ENCODE measurements around the gene CD274. TPM values are rescaled to one million over a fixed set of nuclear protein-coding genes. Genes with fewer than 3 reads are reported as not detected.
"Not testable (repeated sequence)": the region's sequence is repeated elsewhere in the genome, so short reads cannot be mapped to it uniquely, and the experiment has no call there.

CD274 gene
- total and polyA plus RNA-seq, 2 donors from 2014 or later: 2.0 to 5.0 TPM

GRCh38 chr9:5441043-5441442, 9.3 kb upstream of the CD274 start:
- Histone ChIP-seq H3K4me3 (ENCODE audit: low read length in 3 of 3) (no peak overlapping the region), H3K27ac (ENCODE audit: low read depth in 2 of 2, low read length in 2 of 2) (no peak overlapping the region), H3K9ac (ENCODE audit: low read length in 3 of 3) (no peak overlapping the region), H3K4me1 (ENCODE audit: control insufficient read depth in 2 of 3, insufficient read depth in 2 of 3, low read depth in 1 of 3, low read length in 3 of 3) (peaks cover 0 to 9% (median 6%) of the 10 kb centered on the region in 3 donors), H3K9me3 (ENCODE audit: control insufficient read depth in 2 of 3, insufficient read depth in 1 of 3, low read length in 3 of 3) (no peaks in the 10 kb centered on the region), H3K27me3 (ENCODE audit: control insufficient read depth, insufficient read depth, low read length) (no peaks in the 10 kb centered on the region), H3K36me3 (ENCODE audit: control insufficient read depth in 2 of 3, insufficient read depth in 3 of 3, low read length in 3 of 3) (no peaks in the 10 kb centered on the region)
- DNase-seq: no peak
- no peak for TF ChIP-seq CTCF (IDR thresholded peaks at IDR 0.05; ENCODE audit: borderline replicate concordance, extremely low read depth, insufficient read depth)
- FAIRE-seq: no peak
- intact Hi-C loops (cut with DNase I): no loop called here

- TF ChIP-seq CTCF (IDR thresholded peaks at IDR 0.05; ENCODE audit: borderline replicate concordance, extremely low read depth, insufficient read depth): peak; percentile 48
- Histone ChIP-seq H3K9ac (ENCODE audit: low read length in 3 of 3) (no peak overlapping the region), H3K36me3 (ENCODE audit: control insufficient read depth in 2 of 3, insufficient read depth in 3 of 3, low read length in 3 of 3) (no peaks in the 10 kb centered on the region), H3K4me3 (ENCODE audit: low read length in 3 of 3) (no peak overlapping the region), H3K4me1 (ENCODE audit: control insufficient read depth in 2 of 3, insufficient read depth in 2 of 3, low read depth in 1 of 3, low read length in 3 of 3) (peaks cover 0 to 9% (median 6%) of the 10 kb centered on the region in 3 donors), H3K9me3 (ENCODE audit: control insufficient read depth in 2 of 3, insufficient read depth in 1 of 3, low read length in 3 of 3) (no peaks in the 10 kb centered on the region), H3K27me3 (ENCODE audit: control insufficient read depth, insufficient read depth, low read length) (no peaks in the 10 kb centered on the region), H3K27ac (ENCODE audit: low read depth in 2 of 2, low read length in 2 of 2) (no peak overlapping the region)
- DNase-seq (peak in 2 of 5 donors; percentile 57 to 71), FAIRE-seq (peak; percentile 74)
- intact Hi-C loops (cut with DNase I): no loop called here
These were observed 7.8 kb upstream of the CD274 start for GRCh38 chr9:5442400-5443011.

GRCh38 chr9:5443850-5444249, 6.5 kb upstream of the CD274 start:
- no peaks in the 10 kb centered on the region for H3K9me3 ChIP-seq (ENCODE audit: control insufficient read depth in 2 of 3, insufficient read depth in 1 of 3, low read length in 3 of 3)
- no peak overlapping the region for H3K4me3 ChIP-seq (ENCODE audit: low read length in 3 of 3)
- peaks cover 0 to 2% (median 0%) of the 10 kb centered on the region in 3 donors for H3K4me1 ChIP-seq (ENCODE audit: control insufficient read depth in 2 of 3, insufficient read depth in 2 of 3, low read depth in 1 of 3, low read length in 3 of 3)
- H3K27me3 ChIP-seq (ENCODE audit: control insufficient read depth, insufficient read depth, low read length): no peaks in the 10 kb centered on the region
- intact Hi-C loops (cut with DNase I): no loop called here
- FAIRE-seq (no peak), DNase-seq (no peak)
- H3K36me3 ChIP-seq (ENCODE audit: control insufficient read depth in 2 of 3, insufficient read depth in 3 of 3, low read length in 3 of 3): no peaks in the 10 kb centered on the region
- no peak for TF ChIP-seq CTCF (IDR thresholded peaks at IDR 0.05; ENCODE audit: borderline replicate concordance, extremely low read depth, insufficient read depth)
- H3K9ac ChIP-seq (ENCODE audit: low read length in 3 of 3): no peak overlapping the region
- no peak overlapping the region for H3K27ac ChIP-seq (ENCODE audit: low read depth in 2 of 2, low read length in 2 of 2)

- H3K9ac ChIP-seq (ENCODE audit: low read length in 3 of 3); DNase-seq; intact Hi-C loops (cut with DNase I); H3K36me3 ChIP-seq (ENCODE audit: control insufficient read depth in 2 of 3, insufficient read depth in 3 of 3, low read length in 3 of 3); H3K27me3 ChIP-seq (ENCODE audit: control insufficient read depth, insufficient read depth, low read length); H3K9me3 ChIP-seq (ENCODE audit: control insufficient read depth in 2 of 3, insufficient read depth in 1 of 3, low read length in 3 of 3); H3K27ac ChIP-seq (ENCODE audit: low read depth in 2 of 2, low read length in 2 of 2); H3K4me1 ChIP-seq (ENCODE audit: control insufficient read depth in 2 of 3, insufficient read depth in 2 of 3, low read depth in 1 of 3, low read length in 3 of 3); FAIRE-seq; H3K4me3 ChIP-seq (ENCODE audit: low read length in 3 of 3): not testable (repeated sequence)
These were observed 5.2 kb upstream of the CD274 start for GRCh38 chr9:5445096-5445495.
